ENCODE data around the gene RUFY3.
"Not testable (repeated sequence)": the region's sequence is repeated elsewhere in the genome, so short reads cannot be mapped to it uniquely, and the experiment has no call there.

DNA sequence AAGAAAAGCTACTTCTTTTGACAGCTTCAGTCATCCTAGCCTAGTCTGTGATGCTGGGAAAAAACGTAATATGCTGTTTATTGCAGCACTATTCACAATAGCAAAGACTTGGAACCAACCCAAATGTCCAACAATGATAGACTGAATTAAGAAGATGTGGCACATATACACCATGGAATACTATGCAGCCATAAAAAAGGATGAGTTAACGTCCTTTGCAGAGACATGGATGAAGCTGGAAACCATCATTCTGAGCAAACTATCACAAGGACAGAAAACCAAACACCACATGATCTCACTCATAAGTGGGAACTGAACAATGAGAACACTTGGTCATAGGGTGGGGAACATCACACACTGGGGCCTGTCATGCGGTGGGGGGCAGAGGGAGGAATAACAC is 39.6 kb upstream of the RUFY3 start:
- TF ChIP-seq, protein P1, sequence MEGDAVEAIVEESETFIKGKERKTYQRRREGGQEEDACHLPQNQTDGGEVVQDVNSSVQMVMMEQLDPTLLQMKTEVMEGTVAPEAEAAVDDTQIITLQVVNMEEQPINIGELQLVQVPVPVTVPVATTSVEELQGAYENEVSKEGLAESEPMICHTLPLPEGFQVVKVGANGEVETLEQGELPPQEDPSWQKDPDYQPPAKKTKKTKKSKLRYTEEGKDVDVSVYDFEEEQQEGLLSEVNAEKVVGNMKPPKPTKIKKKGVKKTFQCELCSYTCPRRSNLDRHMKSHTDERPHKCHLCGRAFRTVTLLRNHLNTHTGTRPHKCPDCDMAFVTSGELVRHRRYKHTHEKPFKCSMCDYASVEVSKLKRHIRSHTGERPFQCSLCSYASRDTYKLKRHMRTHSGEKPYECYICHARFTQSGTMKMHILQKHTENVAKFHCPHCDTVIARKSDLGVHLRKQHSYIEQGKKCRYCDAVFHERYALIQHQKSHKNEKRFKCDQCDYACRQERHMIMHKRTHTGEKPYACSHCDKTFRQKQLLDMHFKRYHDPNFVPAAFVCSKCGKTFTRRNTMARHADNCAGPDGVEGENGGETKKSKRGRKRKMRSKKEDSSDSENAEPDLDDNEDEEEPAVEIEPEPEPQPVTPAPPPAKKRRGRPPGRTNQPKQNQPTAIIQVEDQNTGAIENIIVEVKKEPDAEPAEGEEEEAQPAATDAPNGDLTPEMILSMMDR (IDR thresholded peaks at IDR 0.05): not testable (repeated sequence)
- TF ChIP-seq POLR2A (IDR thresholded peaks at IDR 0.05): not testable (repeated sequence)
